ENCODE results near the gene LDLRAD4.

GRCh38 chr18:13440277-13441248 lies 222.0 kb downstream of the LDLRAD4 start:
- TF ChIP-seq, protein P1, sequence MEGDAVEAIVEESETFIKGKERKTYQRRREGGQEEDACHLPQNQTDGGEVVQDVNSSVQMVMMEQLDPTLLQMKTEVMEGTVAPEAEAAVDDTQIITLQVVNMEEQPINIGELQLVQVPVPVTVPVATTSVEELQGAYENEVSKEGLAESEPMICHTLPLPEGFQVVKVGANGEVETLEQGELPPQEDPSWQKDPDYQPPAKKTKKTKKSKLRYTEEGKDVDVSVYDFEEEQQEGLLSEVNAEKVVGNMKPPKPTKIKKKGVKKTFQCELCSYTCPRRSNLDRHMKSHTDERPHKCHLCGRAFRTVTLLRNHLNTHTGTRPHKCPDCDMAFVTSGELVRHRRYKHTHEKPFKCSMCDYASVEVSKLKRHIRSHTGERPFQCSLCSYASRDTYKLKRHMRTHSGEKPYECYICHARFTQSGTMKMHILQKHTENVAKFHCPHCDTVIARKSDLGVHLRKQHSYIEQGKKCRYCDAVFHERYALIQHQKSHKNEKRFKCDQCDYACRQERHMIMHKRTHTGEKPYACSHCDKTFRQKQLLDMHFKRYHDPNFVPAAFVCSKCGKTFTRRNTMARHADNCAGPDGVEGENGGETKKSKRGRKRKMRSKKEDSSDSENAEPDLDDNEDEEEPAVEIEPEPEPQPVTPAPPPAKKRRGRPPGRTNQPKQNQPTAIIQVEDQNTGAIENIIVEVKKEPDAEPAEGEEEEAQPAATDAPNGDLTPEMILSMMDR (IDR thresholded peaks at IDR 0.05) = no peak
- TF ChIP-seq POLR2A (IDR thresholded peaks at IDR 0.05) = no peak
